ENCODE data around the gene PCDHGB4.
"Not testable (repeated sequence)": the region's sequence is repeated elsewhere in the genome, so short reads cannot be mapped to it uniquely, and the experiment has no call there.

GRCh38 chr5:141415275-141415618 is 27.7 kb downstream of the PCDHGB4 start:
- TF ChIP-seq BHLHE40 (IDR thresholded peaks at IDR 0.05; ENCODE audit: low read depth, low read length); POLR2A (IDR thresholded peaks at IDR 0.05; ENCODE audit: low read depth, low read length); CHD1 (IDR thresholded peaks at IDR 0.05; ENCODE audit: low read depth, low read length); ELK1 (IDR thresholded peaks at IDR 0.05; ENCODE audit: borderline replicate concordance, low read depth, low read length); SMC3 (IDR thresholded peaks at IDR 0.05; ENCODE audit: low read depth, low read length); RFX5 (IDR thresholded peaks at IDR 0.05; ENCODE audit: low read depth, low read length); MAFK (IDR thresholded peaks at IDR 0.05; ENCODE audit: low read depth, low read length); RAD21 (IDR thresholded peaks at IDR 0.05; ENCODE audit: low read length): not testable (repeated sequence)
- TF ChIP-seq, protein P1, sequence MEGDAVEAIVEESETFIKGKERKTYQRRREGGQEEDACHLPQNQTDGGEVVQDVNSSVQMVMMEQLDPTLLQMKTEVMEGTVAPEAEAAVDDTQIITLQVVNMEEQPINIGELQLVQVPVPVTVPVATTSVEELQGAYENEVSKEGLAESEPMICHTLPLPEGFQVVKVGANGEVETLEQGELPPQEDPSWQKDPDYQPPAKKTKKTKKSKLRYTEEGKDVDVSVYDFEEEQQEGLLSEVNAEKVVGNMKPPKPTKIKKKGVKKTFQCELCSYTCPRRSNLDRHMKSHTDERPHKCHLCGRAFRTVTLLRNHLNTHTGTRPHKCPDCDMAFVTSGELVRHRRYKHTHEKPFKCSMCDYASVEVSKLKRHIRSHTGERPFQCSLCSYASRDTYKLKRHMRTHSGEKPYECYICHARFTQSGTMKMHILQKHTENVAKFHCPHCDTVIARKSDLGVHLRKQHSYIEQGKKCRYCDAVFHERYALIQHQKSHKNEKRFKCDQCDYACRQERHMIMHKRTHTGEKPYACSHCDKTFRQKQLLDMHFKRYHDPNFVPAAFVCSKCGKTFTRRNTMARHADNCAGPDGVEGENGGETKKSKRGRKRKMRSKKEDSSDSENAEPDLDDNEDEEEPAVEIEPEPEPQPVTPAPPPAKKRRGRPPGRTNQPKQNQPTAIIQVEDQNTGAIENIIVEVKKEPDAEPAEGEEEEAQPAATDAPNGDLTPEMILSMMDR (conservative IDR thresholded peaks at IDR 0.05; ENCODE audit: low read depth, low read length), result not testable (repeated sequence)
